ENCODE measurements around the gene ADGRG7.

ADGRG7 gene

GRCh38 chr3:100702980-100703345, 93.6 kb downstream of the ADGRG7 start:
- no peak for DNase-seq

GRCh38 chr3:100703865-100704264, 94.5 kb downstream of the ADGRG7 start:
- DNase-seq: no peak

GRCh38 chr3:100706365-100706764, 97.0 kb downstream of the ADGRG7 start:
- no peak for DNase-seq

GRCh38 chr3:100708644-100708988, 99.2 kb downstream of the ADGRG7 start:
- DNase-seq: no peak

GRCh38 chr3:100708989-100709841, 99.8 kb downstream of the ADGRG7 start, which contains the start of gene TFG:
TFG (plus strand) TSS chr3:100709494; CDS start chr3:100713686, 4,192 bp downstream.
- peak; percentile 93 to 99 for DNase-seq

- peak in 1 of 2 experiments; percentile 30 for DNase-seq
Observed at GRCh38 chr3:100709842-100710260, 100.5 kb downstream of the ADGRG7 start.

- peak in 1 of 2 experiments; percentile 17 for DNase-seq
Observed at GRCh38 chr3:100710261-100710968, 101.0 kb downstream of the ADGRG7 start.

GRCh38 chr3:100715176-100715575, 105.8 kb downstream of the ADGRG7 start:
- no peak for DNase-seq

- no peak for DNase-seq
Observed at GRCh38 chr3:100717063-100717462, 107.7 kb downstream of the ADGRG7 start.

GRCh38 chr3:100717637-100718487, 108.5 kb downstream of the ADGRG7 start:
- DNase-seq: no peak

- DNase-seq: no peak
Observed at GRCh38 chr3:100719136-100719535, 109.7 kb downstream of the ADGRG7 start.

- DNase-seq: no peak
Observed at GRCh38 chr3:100720426-100720825, 111.0 kb downstream of the ADGRG7 start.

GRCh38 chr3:100725935-100726513, 116.6 kb downstream of the ADGRG7 start:
- DNase-seq: no peak

- no peak for DNase-seq
Observed at GRCh38 chr3:100726706-100727105, 117.3 kb downstream of the ADGRG7 start.

GRCh38 chr3:100730524-100730923, 121.1 kb downstream of the ADGRG7 start:
- DNase-seq: no peak

- no peak for DNase-seq
Observed at GRCh38 chr3:100732435-100732834, 123.0 kb downstream of the ADGRG7 start.

- DNase-seq: no peak
Observed at GRCh38 chr3:100737334-100737733, 127.9 kb downstream of the ADGRG7 start.

- DNase-seq: no peak
Observed at GRCh38 chr3:100740207-100740606, 130.8 kb downstream of the ADGRG7 start.

- no peak for DNase-seq
Observed at GRCh38 chr3:100743535-100743934, 134.1 kb downstream of the ADGRG7 start.

GRCh38 chr3:100744671-100745070, 135.3 kb downstream of the ADGRG7 start:
- no peak for DNase-seq
